Karpas-422 (cell line): ENCODE results near the gene GCLM. TPM values are rescaled to one million over a fixed set of nuclear protein-coding genes. Genes with fewer than 3 reads are reported as not detected.

Source experiments
- DNase-seq: peaks from one replicate; pipeline ENCODE4 v3.0.0-alpha.2; 2015
- H2AFZ ChIP-seq: fragments of 200-600 bp; sonication (generic); 2 replicates; pipeline ENCODE4 v1.6.1; 2014; ENCODE audit warnings: antibody characterized with exemption, low read length, mixed read lengths
- H3K27ac ChIP-seq: fragments of 200-600 bp; sonication (generic); 2 replicates; pipeline ENCODE4 v1.5.1; 2014; ENCODE audit warnings: mild to moderate bottlenecking, low read length, moderate library complexity
- H3K27me3 ChIP-seq: fragments of 200-600 bp; sonication (generic); 2 replicates; pipeline ENCODE4 v1.6.1; 2014; ENCODE audit warnings: low read length, mixed read lengths
- H3K36me3 ChIP-seq: fragments of 200-600 bp; sonication (generic); 2 replicates; pipeline ENCODE4 v1.6.1; 2014; ENCODE audit warnings: low read length, mixed read lengths; ENCODE audit not compliant: insufficient read depth
- H3K4me1 ChIP-seq: fragments of 200-600 bp; sonication (generic); 2 replicates; pipeline ENCODE4 v1.6.1; 2014; ENCODE audit warnings: mild to moderate bottlenecking, low read length, mixed read lengths
- H3K4me2 ChIP-seq: fragments of 200-600 bp; sonication (generic); 2 replicates; pipeline ENCODE4 v1.6.1; 2014; ENCODE audit warnings: low read length, low read depth, mild to moderate bottlenecking; ENCODE audit not compliant: poor library complexity, severe bottlenecking
- H3K4me3 ChIP-seq: fragments of 200-600 bp; sonication (generic); 2 replicates; pipeline ENCODE4 v1.5.1; 2014; ENCODE audit warnings: mild to moderate bottlenecking, antibody characterized with exemption, low read length, mixed read lengths
- H3K79me2 ChIP-seq: fragments of 200-600 bp; sonication (generic); 2 replicates; pipeline ENCODE4 v1.6.1; 2014; ENCODE audit warnings: mild to moderate bottlenecking, low read length, mixed read lengths
- H3K9ac ChIP-seq: fragments of 200-600 bp; sonication (generic); 2 replicates; pipeline ENCODE4 v1.6.0; 2014; ENCODE audit warnings: low read length
- H3K9me2 ChIP-seq: fragments of 200-600 bp; sonication (generic), shearing (Covaris generic); replicated peaks from 2 replicates; pipeline ENCODE4 v1.6.0; 2014; ENCODE audit warnings: mild to moderate bottlenecking, low read length, moderate library complexity; ENCODE audit not compliant: insufficient read depth
- H3K9me3 ChIP-seq: fragments of 300-700, 200-600 bp; sonication (generic); 2 replicates; pipeline ENCODE4 v1.6.1; 2014; ENCODE audit warnings: low read length, mixed read lengths
- H4K20me1 ChIP-seq: fragments of 200-600 bp; sonication (generic); 2 replicates; pipeline ENCODE4 v1.6.1; 2014; ENCODE audit warnings: mild to moderate bottlenecking, antibody characterized with exemption, low read length, low read depth; ENCODE audit not compliant: insufficient read depth
- total RNA-seq: library from RNA; depleted of rRNA; stranded (reverse); fragments of >200 nt; shearing (Covaris generic); gene quantifications from 2 replicates; pipeline ENCODE4 v1.2.3, GENCODE V29; 2014; ENCODE audit warnings: low replicate concordance

Gene GCLM
- total RNA-seq, 1 experiment from 2014 or later: 11.5 TPM

DNA sequence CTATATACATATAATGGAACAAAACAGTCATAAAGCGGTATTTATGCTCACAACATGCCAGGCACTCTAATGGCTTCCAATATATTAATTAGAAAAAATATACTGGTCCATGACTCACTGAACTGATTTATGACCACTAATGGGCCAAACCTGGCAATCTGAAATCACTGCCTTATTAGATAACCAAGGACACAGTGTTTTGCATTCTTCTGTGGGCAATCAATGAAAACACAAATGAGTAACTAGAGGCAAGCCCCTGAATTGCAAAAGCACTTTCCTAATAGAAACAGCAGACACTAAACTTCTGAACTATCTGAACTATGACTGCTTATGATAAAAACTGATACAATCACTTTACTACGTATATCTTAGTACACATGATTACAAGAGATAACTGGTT is 3.5 kb downstream of the GCLM start:
- H3K27ac ChIP-seq: no peak overlapping the region
- no peaks in the 10 kb centered on the region for H3K9me2 ChIP-seq
- H3K27me3 ChIP-seq: no peaks in the 10 kb centered on the region
- peaks cover 48% of the 10 kb centered on the region for H3K4me1 ChIP-seq
- H3K4me2 ChIP-seq: peak overlapping the region; percentile 94
- peaks cover 67% of the 10 kb centered on the region for H3K79me2 ChIP-seq
- H3K36me3 ChIP-seq: peaks cover 3% of the 10 kb centered on the region; the same call in 1 of the 2 replicates
- no peak for DNase-seq
- H4K20me1 ChIP-seq: no peaks in the 10 kb centered on the region
- H3K9me3 ChIP-seq: no peaks in the 10 kb centered on the region
- H3K4me3 ChIP-seq: no peak overlapping the region
- no peak overlapping the region for H3K9ac ChIP-seq
- no peak overlapping the region for H2AFZ ChIP-seq

- peaks cover 73% of the 10 kb centered on the region for H3K79me2 ChIP-seq
- H3K4me2 ChIP-seq: no peak overlapping the region
- DNase-seq: no peak
- no peak overlapping the region for H3K9ac ChIP-seq
- peaks cover 46% of the 10 kb centered on the region for H3K4me1 ChIP-seq
- no peaks in the 10 kb centered on the region for H3K9me2 ChIP-seq
- H4K20me1 ChIP-seq: no peaks in the 10 kb centered on the region
- peaks cover 8% of the 10 kb centered on the region; the same call in 1 of the 2 replicates for H3K36me3 ChIP-seq
- H3K27me3 ChIP-seq: no peaks in the 10 kb centered on the region
- H2AFZ ChIP-seq: no peak overlapping the region
- no peak overlapping the region for H3K27ac ChIP-seq
- no peak overlapping the region for H3K4me3 ChIP-seq
- H3K9me3 ChIP-seq: no peaks in the 10 kb centered on the region
These were observed 4.2 kb downstream of the GCLM start for GRCh38 chr1:93905051-93905450.

DNA sequence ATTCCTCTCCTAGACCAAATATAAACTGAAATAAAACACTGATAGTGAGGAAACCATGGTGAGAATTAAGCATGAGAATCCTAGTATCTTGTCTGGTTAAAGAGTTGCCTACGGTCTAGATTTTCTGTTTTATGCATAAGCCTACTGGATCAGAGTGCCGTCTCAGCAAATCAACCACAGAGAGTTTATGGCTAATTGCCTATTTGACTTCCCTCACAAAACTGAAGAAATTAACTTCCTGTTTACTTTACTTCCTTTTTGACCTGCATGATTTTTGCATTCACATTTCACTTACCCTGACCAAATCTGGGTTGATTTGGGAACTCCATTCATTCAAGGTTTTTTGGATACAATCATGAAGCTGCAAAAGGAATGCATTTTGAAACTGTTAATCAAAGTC is 5.0 kb downstream of the GCLM start:
- peaks cover 8% of the 10 kb centered on the region; the same call in 1 of the 2 replicates for H3K36me3 ChIP-seq
- 0 out of 2 replicates have a peak overlapping the region, but pooled peaks have one; percentile 6 for H2AFZ ChIP-seq
- no peaks in the 10 kb centered on the region for H3K9me2 ChIP-seq
- H3K9me3 ChIP-seq: no peaks in the 10 kb centered on the region
- no peaks in the 10 kb centered on the region for H3K27me3 ChIP-seq
- peak overlapping the region; percentile 12 for H3K4me2 ChIP-seq
- H3K4me3 ChIP-seq: no peak overlapping the region
- H3K27ac ChIP-seq: peak overlapping the region; percentile 12; the same call in 1 of the 2 replicates
- H3K4me1 ChIP-seq: peaks cover 43% of the 10 kb centered on the region
- peak; percentile 51 for DNase-seq
- H3K9ac ChIP-seq: no peak overlapping the region
- no peaks in the 10 kb centered on the region for H4K20me1 ChIP-seq
- peaks cover 74% of the 10 kb centered on the region for H3K79me2 ChIP-seq

GRCh38 chr1:93900723-93901504 is 8.3 kb downstream of the GCLM start:
- Histone ChIP-seq H2AFZ (no peak overlapping the region), H3K9me2 (no peaks in the 10 kb centered on the region), H3K79me2 (peaks cover 46% of the 10 kb centered on the region), H3K9me3 (no peaks in the 10 kb centered on the region), H3K27me3 (no peaks in the 10 kb centered on the region), H3K4me2 (no peak overlapping the region), H3K27ac (no peak overlapping the region), H3K36me3 (peaks cover 16% of the 10 kb centered on the region; the same call in 1 of the 2 replicates), H3K4me1 (peaks cover 21% of the 10 kb centered on the region), H3K4me3 (no peak overlapping the region), H4K20me1 (no peaks in the 10 kb centered on the region), H3K9ac (no peak overlapping the region)
- no peak for DNase-seq

DNA sequence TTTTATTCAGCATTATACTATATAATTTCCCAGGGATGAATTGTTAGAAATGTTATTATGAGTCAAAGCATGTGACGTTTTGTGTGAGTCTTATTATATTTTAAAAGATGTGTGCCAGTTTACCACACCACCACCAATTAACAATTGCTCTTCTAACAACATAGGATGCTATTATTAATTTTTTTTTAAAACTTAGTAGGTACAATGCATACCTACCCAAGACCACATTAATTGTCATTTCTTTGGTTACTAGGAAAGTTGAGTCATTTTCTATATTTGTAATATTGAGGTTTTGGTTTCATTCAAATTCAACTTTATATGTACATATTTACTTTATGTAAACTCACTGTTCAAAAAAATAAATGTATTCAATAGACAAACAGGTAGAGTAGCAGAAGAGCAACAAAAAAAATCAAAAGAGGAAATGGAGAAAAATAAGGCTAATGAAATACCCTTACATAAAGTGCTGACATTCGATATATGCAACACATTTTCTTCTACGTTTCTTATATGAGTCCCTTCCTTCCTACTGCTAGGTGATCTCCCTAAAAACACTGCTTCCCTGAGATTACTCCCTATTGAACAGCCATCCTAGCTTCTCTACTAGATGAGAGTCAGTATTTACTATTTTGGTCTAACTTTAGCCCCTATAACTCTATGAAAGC is 9.6 kb downstream of the GCLM start:
- H3K9ac ChIP-seq: no peak overlapping the region
- no peaks in the 10 kb centered on the region for H3K9me3 ChIP-seq
- H2AFZ ChIP-seq: no peak overlapping the region
- DNase-seq: no peak
- H3K4me3 ChIP-seq: no peak overlapping the region
- H4K20me1 ChIP-seq: no peaks in the 10 kb centered on the region
- H3K9me2 ChIP-seq: no peaks in the 10 kb centered on the region
- H3K36me3 ChIP-seq: peaks cover 16% of the 10 kb centered on the region; the same call in 1 of the 2 replicates
- no peak overlapping the region for H3K27ac ChIP-seq
- H3K79me2 ChIP-seq: peaks cover 34% of the 10 kb centered on the region
- H3K4me2 ChIP-seq: no peak overlapping the region
- H3K4me1 ChIP-seq: peaks cover 10% of the 10 kb centered on the region
- H3K27me3 ChIP-seq: no peaks in the 10 kb centered on the region

DNA sequence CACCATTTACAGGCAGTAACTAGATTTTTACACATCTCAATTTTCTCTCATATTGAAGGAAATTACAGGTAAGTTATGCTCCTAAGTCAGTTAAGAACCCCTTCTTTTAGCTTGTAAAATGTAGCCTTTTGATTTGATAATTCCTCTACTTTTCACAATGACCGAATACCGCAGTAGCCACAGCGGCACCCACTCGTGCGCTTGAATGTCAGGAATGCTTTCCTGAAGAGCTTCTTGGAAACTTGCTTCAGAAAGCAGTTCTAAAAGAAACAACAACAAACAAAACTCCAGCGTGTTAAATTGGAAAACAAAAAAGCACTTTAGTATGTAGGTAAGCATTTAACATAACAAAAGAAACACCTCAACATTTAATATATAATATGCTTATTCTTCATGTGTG is 20.3 kb downstream of the GCLM start:
- Histone ChIP-seq H3K36me3 (peaks cover 25% of the 10 kb centered on the region), H2AFZ (no peak overlapping the region), H3K79me2 (0 out of 2 replicates have a peak, but pooled peaks cover 3% of the 10 kb centered on the region), H3K9me2 (no peaks in the 10 kb centered on the region), H3K4me1 (no peaks in the 10 kb centered on the region), H3K4me2 (no peak overlapping the region), H3K4me3 (no peak overlapping the region), H3K27ac (no peak overlapping the region), H4K20me1 (no peaks in the 10 kb centered on the region), H3K27me3 (no peaks in the 10 kb centered on the region), H3K9ac (no peak overlapping the region), H3K9me3 (no peaks in the 10 kb centered on the region)
- no peak for DNase-seq

- no peak overlapping the region for H3K9ac ChIP-seq
- H3K36me3 ChIP-seq: peaks cover 9% of the 10 kb centered on the region
- no peaks in the 10 kb centered on the region for H3K9me3 ChIP-seq
- H3K4me1 ChIP-seq: peaks cover 17% of the 10 kb centered on the region
- no peak overlapping the region for H3K4me3 ChIP-seq
- H4K20me1 ChIP-seq: peaks cover 13% of the 10 kb centered on the region; the same call in 1 of the 2 replicates
- H3K27me3 ChIP-seq: no peaks in the 10 kb centered on the region
- H3K4me2 ChIP-seq: no peak overlapping the region
- H3K79me2 ChIP-seq: peaks cover 24% of the 10 kb centered on the region
- DNase-seq: no peak
- no peaks in the 10 kb centered on the region for H3K9me2 ChIP-seq
- H3K27ac ChIP-seq: no peak overlapping the region
- H2AFZ ChIP-seq: no peak overlapping the region
These were observed 27.0 kb downstream of the GCLM start for GRCh38 chr1:93882269-93882668.

- Histone ChIP-seq H3K27ac (no peak overlapping the region), H3K4me1 (peaks cover 30% of the 10 kb centered on the region), H3K9ac (no peak overlapping the region), H3K36me3 (peaks cover 23% of the 10 kb centered on the region), H3K4me3 (no peak overlapping the region), H3K27me3 (no peaks in the 10 kb centered on the region), H3K79me2 (peaks cover 39% of the 10 kb centered on the region), H4K20me1 (peaks cover 16% of the 10 kb centered on the region), H3K9me3 (no peaks in the 10 kb centered on the region), H3K9me2 (no peaks in the 10 kb centered on the region), H3K4me2 (no peak overlapping the region), H2AFZ (no peak overlapping the region; the same call in 1 of the 2 replicates)
- no peak for DNase-seq
These were observed 28.5 kb downstream of the GCLM start for GRCh38 chr1:93880731-93881130.
